ENCODE data around the gene MTUS2. TPM values are rescaled to one million over a fixed set of nuclear protein-coding genes. Genes with fewer than 3 reads are reported as not detected.

MTUS2 gene
- total RNA-seq, 1 experiment from 2014 or later, result 0.35 TPM

DNA sequence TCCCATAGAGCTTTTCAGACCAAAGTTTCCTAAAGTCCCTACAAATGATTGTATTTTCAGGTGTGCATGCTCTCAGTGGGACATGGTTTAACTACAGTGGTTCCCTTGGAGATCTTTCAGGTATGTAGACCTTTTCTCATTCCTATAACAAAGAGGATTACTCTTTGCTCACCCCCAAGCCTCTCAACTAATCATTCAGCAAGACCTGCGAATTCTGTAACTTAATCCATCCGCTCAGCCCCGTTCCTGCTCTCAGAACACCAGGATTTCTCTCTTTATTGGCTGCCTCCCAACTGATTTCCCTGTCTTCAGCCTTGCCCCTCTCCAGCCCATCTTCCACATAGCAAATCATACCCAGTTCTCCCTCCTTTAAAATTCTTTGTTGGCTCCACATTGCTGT lies 253.6 kb downstream of the MTUS2 start:
- H3T11ph ChIP-seq (ENCODE audit: low read length), result no peak overlapping the region
- peak overlapping the region in 1 of 2 experiments; percentile 26; a peak in 1 of 5 replicates for H3K4me3 Mint-ChIP-seq
- no peak overlapping the region for H4K5ac ChIP-seq (ENCODE audit: insufficient read length, low read depth, low read length)
- H2BK15ac ChIP-seq (ENCODE audit: low read depth, low read length), result no peak overlapping the region
- H3K79me1 ChIP-seq (ENCODE audit: insufficient read depth, low read depth, low read length, poor library complexity, severe bottlenecking), result no peaks in the 10 kb centered on the region
- peaks cover 0 to under 1% of the 10 kb centered on the region in 2 experiments; a peak in 1 of 5 replicates for H3K9me3 Mint-ChIP-seq
- H3K18ac ChIP-seq (ENCODE audit: insufficient read length, low read depth, low read length), result no peak overlapping the region
- H3K4ac ChIP-seq (ENCODE audit: low read depth, low read length), result no peak overlapping the region
- no peak overlapping the region for H2AFZ ChIP-seq (ENCODE audit: low read length)
- no peaks in the 10 kb centered on the region for H3K79me2 ChIP-seq (ENCODE audit: insufficient read depth, low read length)
- H3K27me3 ChIP-seq (ENCODE audit: insufficient read depth, low read length), result no peaks in the 10 kb centered on the region
- H2BK120ac ChIP-seq (ENCODE audit: low read depth, low read length, poor library complexity, severe bottlenecking), result no peak overlapping the region
- H3K9ac ChIP-seq (ENCODE audit: extremely low read depth, insufficient read length, low read length), result no peak overlapping the region
- DNase-seq, result no peak
- no peak overlapping the region for H3K14ac ChIP-seq (ENCODE audit: insufficient read depth, low read length)
- no peaks in the 10 kb centered on the region for H3K23me2 ChIP-seq (ENCODE audit: insufficient read length, low read depth, low read length, poor library complexity, severe bottlenecking)
- no CpG with 5 or more reads among the region's 3 CpGs for WGBS (ENCODE audit: extremely low coverage, insufficient read length, low lambda C conversion rate)
- H3K4me2 ChIP-seq (ENCODE audit: insufficient read depth, insufficient read length, low read length), result no peak overlapping the region
- H4K91ac ChIP-seq (ENCODE audit: insufficient read length, low read depth, low read length), result no peak overlapping the region
- peak overlapping the region; percentile 5 to 86 (median 39); a peak in 4 of 7 replicates for H3K27ac Mint-ChIP-seq
- H2BK12ac ChIP-seq (ENCODE audit: insufficient read length, low read depth, low read length), result no peak overlapping the region
- H4K20me1 ChIP-seq (ENCODE audit: control insufficient read depth, insufficient read depth, insufficient read length), result no peaks in the 10 kb centered on the region
- H3K4me1 Mint-ChIP-seq, result peaks cover 35 to 56% of the 10 kb centered on the region in 2 experiments
- no peaks in the 10 kb centered on the region for H3K36me3 Mint-ChIP-seq (ENCODE audit: insufficient read depth in 1 of 3, low read depth in 3 of 3)
- peaks cover 1% of the 10 kb centered on the region; the same call in 1 of the 2 replicates for H3K27me3 Mint-ChIP-seq (ENCODE audit: low read depth)
- no peak overlapping the region for H3K23ac ChIP-seq (ENCODE audit: insufficient read length, low read depth, low read length)
- TF ChIP-seq CTCF (conservative IDR thresholded peaks at IDR 0.05), result no peak
- H4K8ac ChIP-seq (replicated peaks; ENCODE audit: insufficient read length, low read depth, low read length), result no peak overlapping the region
- H3K4me1 ChIP-seq (ENCODE audit: insufficient read depth, low read length), result no peaks in the 10 kb centered on the region; the same call in 1 of the 2 replicates
- no peak overlapping the region for H2BK20ac ChIP-seq (ENCODE audit: low read depth, low read length, poor library complexity, severe bottlenecking)
- H3K9me3 ChIP-seq (ENCODE audit: control insufficient read depth, low read depth, low read length), result no peaks in the 10 kb centered on the region
- no peak overlapping the region for H2BK5ac ChIP-seq (ENCODE audit: insufficient read length, low read length)
- no peak overlapping the region for H2AK5ac ChIP-seq (ENCODE audit: insufficient read length, low read length)
- no peak overlapping the region for H3K27ac ChIP-seq (ENCODE audit: insufficient read length, low read depth, low read length)
- no peak overlapping the region for H3K56ac ChIP-seq (ENCODE audit: insufficient read length, low read depth, low read length)

Data from H9 (cell line).